Body of pancreas (tissue), 4 donors: ENCODE data around the gene NOS1.

ENCODE experiments used
- CTCF ChIP-seq, 7 experiments: fragments of 450-650 bp in 4 of 7; fragments of 200-600 bp in 3 of 7; sonication (generic) in 3 of 7; IDR thresholded peaks; one replicate each; pipeline ENCODE4 v1.5.1; 2016 to 2019; ENCODE audit warnings: antibody characterized with exemption in 7 of 7
- POLR2A ChIP-seq, 3 donors: fragments of 450-650 bp; IDR thresholded peaks; one replicate each; pipeline ENCODE4 v1.6.1; 2016; ENCODE audit warnings: antibody characterized with exemption in 3 of 3, mild to moderate bottlenecking in 2 of 3

- TF ChIP-seq CTCF (IDR thresholded peaks at IDR 0.05): no peak
- TF ChIP-seq POLR2A (IDR thresholded peaks at IDR 0.05): no peak
Measured at GRCh38 chr12:117360222-117360550, 1.2 kb downstream of the NOS1 start.
